GM06990 (cell line): ENCODE data around the gene LRIT3.
A peak's percentile ranks its signal among the peaks of the same experiment; 100 is the strongest.

ENCODE experiments used
- DNase-seq: peaks from one replicate; pipeline ENCODE4 v3.0.0-alpha.2; 2011; ENCODE audit not compliant: insufficient read length; ENCODE audit errors: extremely low read depth
- H3K27me3 ChIP-seq: replicated peaks from 2 replicates; pipeline ENCODE4 v1.6.0; 2011; ENCODE audit warnings: low read length; ENCODE audit not compliant: control insufficient read depth, insufficient read depth
- H3K36me3 ChIP-seq: 2 replicates; pipeline ENCODE4 v1.5.1; 2011; ENCODE audit warnings: low read length; ENCODE audit not compliant: control insufficient read depth, insufficient read depth
- H3K4me3 ChIP-seq: replicated peaks from 2 replicates; pipeline ENCODE4 v1.5.1; 2011; ENCODE audit warnings: low read depth, mild to moderate bottlenecking, control low read depth, low read length
- TF ChIP-seq, protein P1 (sequence below): IDR thresholded peaks from 2 replicates; pipeline ENCODE4 v1.5.1; 2011; ENCODE audit warnings: low read length, control low read depth, mild to moderate bottlenecking, inconsistent platforms; ENCODE audit not compliant: insufficient read depth, poor library complexity, severe bottlenecking

Gene LRIT3

DNA sequence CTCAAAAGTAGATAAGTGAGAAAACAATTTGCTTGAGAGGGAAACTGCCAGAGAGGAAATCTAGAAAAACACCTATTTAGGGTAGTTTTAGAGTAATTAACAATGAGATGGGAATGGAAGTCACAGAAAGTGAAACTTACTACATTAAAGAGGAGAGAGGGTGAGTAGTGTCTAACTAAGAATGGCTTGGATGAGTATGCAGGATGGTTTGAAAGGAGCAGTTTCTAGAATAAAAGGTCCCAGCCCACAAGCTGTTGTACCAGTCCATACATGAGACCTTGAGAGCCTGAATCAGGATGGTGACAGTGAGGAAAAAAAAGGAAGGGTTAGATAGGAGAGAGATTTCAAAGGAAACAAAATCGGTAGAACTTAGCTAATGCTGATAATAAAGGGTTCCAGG lies 31.0 kb upstream of the LRIT3 start:
- DNase-seq: no peak
- Histone ChIP-seq H3K36me3 (peaks cover 4% of the 10 kb centered on the region), H3K4me3 (peak overlapping the region; percentile 71), H3K27me3 (no peaks in the 10 kb centered on the region)
- TF ChIP-seq, protein P1, sequence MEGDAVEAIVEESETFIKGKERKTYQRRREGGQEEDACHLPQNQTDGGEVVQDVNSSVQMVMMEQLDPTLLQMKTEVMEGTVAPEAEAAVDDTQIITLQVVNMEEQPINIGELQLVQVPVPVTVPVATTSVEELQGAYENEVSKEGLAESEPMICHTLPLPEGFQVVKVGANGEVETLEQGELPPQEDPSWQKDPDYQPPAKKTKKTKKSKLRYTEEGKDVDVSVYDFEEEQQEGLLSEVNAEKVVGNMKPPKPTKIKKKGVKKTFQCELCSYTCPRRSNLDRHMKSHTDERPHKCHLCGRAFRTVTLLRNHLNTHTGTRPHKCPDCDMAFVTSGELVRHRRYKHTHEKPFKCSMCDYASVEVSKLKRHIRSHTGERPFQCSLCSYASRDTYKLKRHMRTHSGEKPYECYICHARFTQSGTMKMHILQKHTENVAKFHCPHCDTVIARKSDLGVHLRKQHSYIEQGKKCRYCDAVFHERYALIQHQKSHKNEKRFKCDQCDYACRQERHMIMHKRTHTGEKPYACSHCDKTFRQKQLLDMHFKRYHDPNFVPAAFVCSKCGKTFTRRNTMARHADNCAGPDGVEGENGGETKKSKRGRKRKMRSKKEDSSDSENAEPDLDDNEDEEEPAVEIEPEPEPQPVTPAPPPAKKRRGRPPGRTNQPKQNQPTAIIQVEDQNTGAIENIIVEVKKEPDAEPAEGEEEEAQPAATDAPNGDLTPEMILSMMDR: no peak

DNA sequence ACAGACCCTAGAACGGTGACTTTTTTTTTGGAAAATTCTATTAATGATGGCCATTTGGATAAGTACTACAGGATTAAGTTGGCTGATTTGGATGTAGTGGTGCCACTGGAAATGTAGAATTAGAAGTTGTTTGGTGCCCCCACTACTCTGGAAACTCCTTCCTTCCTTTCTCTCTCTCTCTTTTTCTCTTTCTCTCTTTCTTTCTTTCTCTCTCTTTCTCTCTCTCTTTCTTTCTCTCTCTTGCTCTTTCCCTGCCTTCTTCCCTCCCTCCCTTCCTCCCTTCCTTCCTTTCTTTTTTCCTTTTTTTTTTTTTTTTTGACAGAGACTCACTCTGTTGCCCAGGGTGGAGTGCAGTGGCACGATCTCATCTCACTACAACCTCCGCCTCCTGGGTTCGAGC lies 29.6 kb upstream of the LRIT3 start:
- no peak overlapping the region for H3K4me3 ChIP-seq
- no peaks in the 10 kb centered on the region for H3K27me3 ChIP-seq
- DNase-seq: no peak
- TF ChIP-seq, protein P1: no peak
- peaks cover 8% of the 10 kb centered on the region for H3K36me3 ChIP-seq

DNA sequence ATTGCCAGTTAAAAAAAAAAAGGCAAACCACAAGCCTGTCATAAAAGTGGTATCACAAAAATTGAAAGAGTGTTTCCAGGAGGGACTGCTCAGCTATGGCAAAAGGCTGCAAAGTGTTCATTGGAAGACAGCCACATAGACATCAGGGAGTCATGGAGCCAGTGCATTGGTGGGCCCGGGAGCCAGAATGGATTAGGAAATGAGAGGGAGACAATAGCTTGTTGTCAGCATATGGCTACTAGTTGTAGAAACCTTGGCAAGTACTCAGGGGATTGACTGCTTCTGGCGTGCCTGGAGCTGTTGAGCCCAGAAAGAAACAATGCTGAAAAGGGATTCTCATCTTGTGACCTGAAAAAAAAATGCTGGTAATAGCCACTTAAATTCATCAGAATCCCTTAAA lies 27.3 kb upstream of the LRIT3 start:
- TF ChIP-seq, protein P1: no peak
- Histone ChIP-seq H3K4me3 (no peak overlapping the region), H3K36me3 (peaks cover 8% of the 10 kb centered on the region), H3K27me3 (no peaks in the 10 kb centered on the region)
- DNase-seq: no peak

DNA sequence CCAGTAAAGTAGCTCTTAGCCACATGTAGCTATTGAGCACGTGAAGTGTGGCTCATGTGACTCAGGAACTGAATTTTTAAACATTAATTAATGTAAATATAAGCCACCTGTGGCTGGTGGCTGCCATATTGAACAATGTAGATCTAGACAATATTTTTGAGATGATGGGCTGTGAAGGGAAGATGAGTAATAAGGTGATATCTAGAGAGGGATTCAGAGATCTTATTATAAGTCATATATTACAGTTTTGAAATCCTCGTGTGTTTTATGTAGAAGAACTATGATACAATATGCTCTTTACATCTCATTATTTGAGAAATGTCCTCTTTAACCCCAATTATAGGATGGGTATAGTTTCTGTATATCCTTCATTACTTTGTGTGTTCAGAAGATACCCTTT lies 26.7 kb upstream of the LRIT3 start:
- H3K4me3 ChIP-seq: no peak overlapping the region
- TF ChIP-seq, protein P1: no peak
- H3K27me3 ChIP-seq: no peaks in the 10 kb centered on the region
- DNase-seq: no peak
- peaks cover 8% of the 10 kb centered on the region for H3K36me3 ChIP-seq

DNA sequence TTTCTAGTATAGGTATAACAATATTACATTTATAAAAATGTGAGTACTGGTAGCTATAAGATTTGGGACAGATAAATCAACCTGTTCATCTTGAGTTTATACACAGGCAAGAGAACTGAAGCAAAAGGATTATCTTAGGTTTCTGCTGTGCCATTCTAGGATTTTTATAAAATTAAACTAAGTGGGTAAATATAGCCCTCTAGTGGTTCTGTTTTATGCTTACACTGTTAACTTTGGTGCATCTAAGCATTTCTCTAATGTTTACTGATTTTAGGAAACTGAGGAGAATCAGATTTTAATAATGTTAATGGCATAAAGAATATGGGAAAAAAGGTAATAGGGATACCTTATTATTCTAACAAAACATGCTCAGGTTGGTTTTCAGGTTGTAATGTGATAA lies 21.2 kb upstream of the LRIT3 start:
- H3K27me3 ChIP-seq: no peaks in the 10 kb centered on the region
- H3K4me3 ChIP-seq: no peak overlapping the region
- peaks cover 4% of the 10 kb centered on the region for H3K36me3 ChIP-seq
- TF ChIP-seq, protein P1: peak; percentile 44
- no peak for DNase-seq

DNA sequence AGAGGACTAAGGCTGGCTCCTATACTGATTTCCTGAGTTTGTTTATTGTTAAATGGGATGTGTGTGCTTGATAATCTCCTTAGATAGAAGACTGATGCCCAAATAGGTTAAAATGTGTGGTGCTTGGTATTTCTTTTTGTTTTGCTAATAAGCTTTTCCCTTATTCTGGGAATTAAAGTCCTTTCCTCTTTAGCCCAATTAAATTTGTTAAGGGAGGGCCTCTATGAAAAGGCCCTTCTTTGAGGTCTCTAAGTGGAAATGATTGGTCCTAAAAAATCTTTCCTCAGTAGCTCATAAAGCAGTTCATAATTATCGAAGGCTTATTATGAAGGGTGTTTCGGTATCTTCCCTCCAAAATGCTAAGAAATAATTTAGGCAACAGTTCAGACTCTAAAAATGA lies 20.2 kb upstream of the LRIT3 start, which contains the start of gene RRH:
TSS of gene RRH (plus strand) at position 301 of the 400 bp plus-strand sequence. CDS start at position 357, 56 bp downstream.
- TF ChIP-seq, protein P1: no peak
- H3K4me3 ChIP-seq: no peak within 1 kb of the TSS
- H3K27me3 ChIP-seq: no peaks in the 10 kb centered on the region
- peaks cover 4% of the 10 kb centered on the region for H3K36me3 ChIP-seq
- no peak for DNase-seq
